Tongue (tissue), 2 donors: Measurements from ENCODE around the gene RABGAP1L. TPM values are rescaled to one million over a fixed set of nuclear protein-coding genes. Genes with fewer than 3 reads are reported as not detected.
"Not testable (repeated sequence)": the region's sequence is repeated elsewhere in the genome, so short reads cannot be mapped to it uniquely, and the experiment has no call there.

ENCODE experiments used
- DNase-seq: peaks from one replicate; pipeline ENCODE4 v3.0.0-alpha.2; 2015
- total RNA-seq: library from RNA; depleted of rRNA; stranded (reverse); fragments of >200 nt; gene quantifications from one replicate; pipeline ENCODE4 v1.2.3, GENCODE V29; 2014

The RABGAP1L gene
- total RNA-seq, 1 donor from 2014 or later, result 86.6 TPM

DNA sequence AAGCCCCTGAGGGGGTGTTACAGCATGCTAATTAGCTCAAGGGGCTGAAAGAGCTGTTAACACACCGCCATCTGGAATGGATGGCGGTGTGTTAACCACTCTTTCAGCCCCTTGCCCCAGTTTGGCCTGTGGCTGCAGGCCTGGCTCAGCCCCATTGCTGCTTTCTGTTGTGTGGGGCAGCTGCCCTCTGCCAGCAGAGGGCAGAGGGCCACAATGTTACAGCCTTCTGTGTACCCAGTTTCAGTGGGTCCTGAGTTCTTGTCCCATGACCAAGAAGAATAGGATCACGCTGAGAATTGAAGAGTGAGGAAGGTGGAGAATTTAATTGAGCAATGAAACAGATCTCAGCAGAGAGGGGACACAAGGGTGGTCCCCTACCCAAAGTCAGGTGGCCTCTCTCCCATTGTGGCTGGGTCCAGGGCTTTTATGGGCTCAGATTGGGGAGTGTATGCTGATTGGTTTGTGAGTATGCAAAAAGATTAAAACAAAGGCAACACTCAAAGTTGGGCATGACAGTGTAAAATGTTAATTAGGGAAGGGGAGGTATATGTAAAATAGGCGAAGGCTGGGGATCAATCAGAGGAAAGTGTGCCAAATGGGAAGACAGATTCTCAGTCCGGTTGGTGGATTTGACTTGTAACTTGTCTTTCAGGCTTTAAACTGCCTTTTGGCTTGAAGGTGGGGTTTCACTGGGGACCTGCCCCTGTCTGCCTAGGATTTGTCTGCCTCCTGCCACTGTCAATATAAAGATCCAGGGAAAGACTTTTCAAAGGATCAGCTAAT, 142.2 kb downstream of the RABGAP1L start:
- DNase-seq, result no peak

DNA sequence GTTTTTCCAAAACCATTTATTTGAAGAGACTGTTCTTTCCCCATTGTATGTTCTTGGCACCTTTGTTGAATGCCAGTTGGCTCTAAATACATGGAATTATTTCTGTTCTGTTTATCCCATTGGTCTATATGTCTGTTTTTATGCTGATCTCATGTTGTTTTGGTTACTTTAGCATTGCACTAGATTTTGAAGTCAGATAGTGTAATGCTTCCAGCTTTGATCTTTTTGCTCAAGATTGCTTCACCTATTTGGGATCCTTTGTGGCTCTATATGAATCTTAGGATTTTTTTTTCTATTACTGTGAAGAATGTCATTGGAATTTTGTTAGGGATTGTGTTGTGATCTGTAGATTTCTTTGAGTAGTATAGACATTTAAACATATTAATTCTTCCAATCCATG, 149.3 kb downstream of the RABGAP1L start:
- no peak for DNase-seq

GRCh38 chr1:174309490-174309889, 150.2 kb downstream of the RABGAP1L start:
- no peak for DNase-seq

DNA sequence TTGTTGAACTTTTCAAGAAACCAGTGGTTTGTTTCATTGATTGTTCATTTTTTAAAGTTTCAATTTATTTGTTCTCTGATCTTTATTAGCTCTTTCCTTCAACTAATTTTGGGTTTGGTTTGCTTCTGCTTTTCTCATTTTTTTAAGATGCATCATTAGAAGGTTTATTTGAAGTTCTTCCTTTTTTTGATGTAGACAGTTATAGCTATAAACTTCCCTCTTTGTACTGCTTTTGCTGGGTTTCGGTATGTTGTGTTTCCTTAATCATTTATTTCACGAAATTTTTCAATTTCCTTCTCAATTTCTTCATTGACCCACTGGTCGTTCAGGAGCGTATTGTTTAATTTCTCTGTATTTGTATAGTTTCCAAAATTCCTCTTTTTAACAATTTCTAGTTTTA, 155.1 kb downstream of the RABGAP1L start:
- no peak for DNase-seq

GRCh38 chr1:174315239-174315638, 155.9 kb downstream of the RABGAP1L start:
- DNase-seq, result no peak

DNA sequence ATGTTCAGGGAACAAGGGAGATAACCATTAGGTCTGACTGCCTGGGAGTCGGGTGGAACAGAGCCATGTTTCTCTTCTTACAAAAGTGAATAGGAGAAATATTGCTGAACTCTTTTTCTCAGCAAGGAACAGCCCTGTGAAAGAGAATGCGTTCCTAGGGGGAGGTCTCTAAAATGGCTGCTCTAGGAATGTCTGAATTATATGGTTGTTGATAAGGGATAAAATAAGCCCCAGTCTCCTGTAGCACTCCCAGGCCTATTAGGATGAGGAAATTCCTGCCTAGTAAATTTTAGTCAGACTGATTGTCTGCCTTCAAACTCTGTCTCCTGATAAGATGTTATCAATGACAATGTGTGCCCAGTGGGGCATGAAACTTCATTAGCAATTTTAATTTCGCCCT, 161.6 kb downstream of the RABGAP1L start:
- not testable (repeated sequence) for DNase-seq

DNA sequence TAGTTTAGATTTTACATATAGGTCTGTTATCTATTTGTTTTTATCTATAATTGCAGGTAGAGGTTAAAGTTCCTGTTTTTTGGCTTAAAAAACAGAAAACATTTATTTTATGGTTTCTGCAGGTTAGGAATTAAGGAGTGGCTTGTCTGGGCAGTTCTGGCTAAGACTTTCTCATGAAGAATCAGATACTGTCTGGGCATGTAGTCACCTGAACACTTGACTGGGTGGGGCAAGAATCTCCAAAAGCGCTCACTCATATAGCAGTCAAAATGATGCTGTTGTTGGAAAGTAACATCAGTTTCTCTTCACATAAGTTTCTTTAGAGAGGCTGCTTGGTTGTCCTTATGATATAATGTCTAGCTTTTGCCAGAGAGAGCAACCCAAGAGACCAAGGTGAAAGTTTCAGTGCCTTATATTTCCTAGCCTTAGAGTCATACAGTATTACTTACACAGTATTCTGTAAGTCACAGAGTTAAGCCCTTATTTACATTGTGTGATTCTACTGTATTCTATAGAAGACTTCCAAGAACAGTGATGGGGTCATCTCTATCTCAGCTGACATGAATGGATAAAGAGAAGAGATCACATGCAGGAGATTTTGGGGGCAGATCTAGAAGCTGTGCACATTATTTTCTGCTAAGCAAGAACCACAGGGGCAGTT, 163.0 kb downstream of the RABGAP1L start:
- DNase-seq, result no peak

DNA sequence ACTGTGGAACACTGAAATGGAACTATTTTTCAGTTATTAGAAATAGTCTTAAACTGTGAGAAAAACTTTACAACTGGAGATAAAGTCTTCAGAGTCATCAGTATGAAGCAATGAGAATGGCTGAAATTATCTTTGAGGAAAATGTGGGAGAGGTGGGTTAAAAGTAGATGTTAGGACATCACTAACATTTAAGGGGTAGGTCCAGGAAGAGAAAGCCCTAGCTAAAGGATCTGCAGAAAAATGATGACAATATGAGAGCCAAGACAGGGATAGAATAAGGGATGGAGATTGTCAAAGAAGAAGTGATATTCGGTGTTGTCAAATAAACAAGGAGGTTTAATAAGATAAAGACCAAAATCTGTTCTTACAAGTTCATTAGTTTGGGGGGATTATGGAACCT, 165.2 kb downstream of the RABGAP1L start:
- DNase-seq, result no peak

DNA sequence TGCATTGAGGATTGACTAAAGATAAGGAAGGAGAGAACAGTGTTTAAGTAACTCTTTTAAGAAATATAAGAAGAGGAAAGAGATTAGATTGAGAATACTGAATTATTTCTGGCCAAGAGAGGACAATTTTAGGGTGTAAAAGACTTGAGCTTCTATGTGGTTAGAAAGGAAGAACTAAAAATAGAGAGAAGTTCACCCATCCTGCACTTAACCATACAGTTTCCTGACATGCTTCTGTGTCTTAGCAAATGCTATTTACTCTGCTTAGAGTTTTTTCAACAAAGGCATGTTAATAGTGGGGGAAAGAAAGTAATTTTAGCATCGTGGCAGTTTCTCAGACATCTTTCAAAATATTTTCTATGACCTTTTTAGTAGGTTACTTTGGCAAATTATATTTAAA, 165.6 kb downstream of the RABGAP1L start:
- no peak for DNase-seq

- DNase-seq, result no peak
Observed at GRCh38 chr1:174326278-174326677, 167.0 kb downstream of the RABGAP1L start.

- DNase-seq, result no peak
Observed at GRCh38 chr1:174333437-174333836, 174.1 kb downstream of the RABGAP1L start.

DNA sequence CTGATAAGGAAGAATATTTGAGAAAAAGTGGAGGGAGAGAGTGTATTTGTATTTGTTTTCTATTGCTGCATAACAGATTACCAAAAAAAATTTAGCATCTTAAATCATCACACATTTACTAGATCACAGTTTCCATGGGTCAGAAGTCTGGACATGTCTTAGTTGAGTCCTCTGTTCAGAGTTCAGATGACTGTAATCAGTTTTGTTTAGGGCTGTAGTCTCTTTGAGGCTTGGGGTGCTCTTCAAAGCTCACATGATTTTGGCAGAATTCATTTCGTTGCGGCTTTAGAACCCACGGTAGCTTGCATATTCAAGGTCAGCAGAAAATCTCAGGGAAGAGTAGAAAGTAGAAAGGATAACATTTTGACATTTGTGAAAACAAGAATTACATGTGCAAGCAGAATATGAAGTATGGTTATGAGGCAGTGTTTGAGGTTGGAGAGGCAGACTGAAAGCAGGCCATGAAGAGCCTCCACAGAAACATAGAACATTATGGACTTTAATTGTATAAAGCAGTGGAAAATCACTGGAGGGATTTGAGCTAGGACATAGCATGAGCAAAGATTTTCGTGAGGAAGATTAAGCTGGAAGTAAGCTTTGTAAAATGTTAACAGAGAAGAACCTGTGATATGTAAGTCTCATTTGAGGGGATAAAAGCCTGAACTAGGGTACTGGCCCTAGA, 177.8 kb downstream of the RABGAP1L start:
- DNase-seq, result no peak

GRCh38 chr1:174340404-174340803, 181.1 kb downstream of the RABGAP1L start:
- DNase-seq, result not testable (repeated sequence)

DNA sequence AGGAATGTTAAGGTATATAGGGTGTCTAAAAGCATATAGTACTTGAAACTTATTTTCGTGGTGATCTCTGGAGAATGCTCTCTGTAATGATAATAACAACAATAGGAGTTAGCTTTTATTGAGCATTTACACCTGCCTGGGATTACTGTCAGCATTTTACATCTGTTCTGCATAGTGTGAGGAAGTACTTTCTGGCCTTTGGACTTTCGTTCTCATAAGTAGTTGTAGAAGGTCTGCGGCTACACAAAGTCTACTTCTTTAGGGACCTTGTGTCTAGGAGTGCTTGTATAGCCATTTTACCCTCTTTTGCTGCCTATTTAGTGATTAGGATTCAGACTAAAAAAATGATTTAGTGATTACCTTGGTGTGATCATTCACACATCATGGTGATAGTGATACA, 184.8 kb downstream of the RABGAP1L start:
- DNase-seq, result no peak

- no peak for DNase-seq
Observed at GRCh38 chr1:174352117-174352516, 192.8 kb downstream of the RABGAP1L start.

DNA sequence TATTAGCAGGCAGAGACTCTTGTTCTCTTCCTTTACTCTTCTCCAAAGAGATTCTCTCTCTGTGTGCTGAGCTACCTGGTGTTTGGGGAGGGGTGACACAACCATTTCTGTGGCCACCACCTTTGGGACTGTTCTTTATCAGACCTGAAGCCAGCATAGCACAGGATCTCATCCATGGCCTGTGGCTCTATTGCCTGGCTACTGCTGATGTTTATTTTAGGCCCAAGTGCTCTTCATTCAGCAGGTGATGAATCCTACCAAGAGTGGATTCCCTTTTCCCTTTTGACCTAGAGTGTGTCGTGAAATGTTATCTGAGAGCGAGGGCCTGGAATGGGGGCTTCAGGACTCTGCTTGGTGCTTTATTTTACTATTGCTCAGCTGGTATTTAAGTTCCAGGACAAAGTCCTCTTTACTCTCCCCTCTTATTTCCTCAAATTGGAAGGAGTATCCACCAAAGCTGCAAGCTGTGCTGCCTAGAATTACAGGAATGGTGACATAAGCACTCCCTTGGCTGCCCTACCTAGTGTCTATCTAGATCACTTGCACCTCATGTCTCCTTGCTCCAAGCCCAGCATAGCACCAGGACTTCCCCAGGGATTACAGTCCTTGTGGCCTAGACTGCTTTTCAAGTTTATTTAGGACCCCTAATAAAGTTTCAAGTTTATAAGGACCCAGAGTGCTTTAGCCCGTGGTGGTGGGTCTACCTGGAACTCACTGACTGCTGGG, 193.7 kb downstream of the RABGAP1L start:
- DNase-seq, result no peak

DNA sequence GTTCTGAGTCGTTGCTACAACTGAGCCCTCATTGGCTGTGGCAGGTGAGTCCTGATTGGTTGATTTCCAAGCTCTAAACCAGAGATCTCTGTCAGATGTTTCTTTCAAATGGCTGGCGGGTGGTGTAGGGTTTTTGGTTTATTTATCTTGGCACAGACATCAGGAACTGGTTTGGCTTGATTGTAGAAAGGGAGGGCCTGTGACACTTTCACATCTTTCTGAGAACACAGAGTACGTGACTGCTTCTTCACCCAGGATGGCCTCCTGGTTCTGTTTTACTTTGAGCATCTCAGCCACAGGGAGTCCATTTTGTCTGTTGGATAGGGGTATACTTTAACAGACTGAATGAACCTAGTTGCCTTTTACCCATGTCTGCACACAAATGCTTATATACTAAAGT, 199.0 kb downstream of the RABGAP1L start:
- DNase-seq, result no peak

DNA sequence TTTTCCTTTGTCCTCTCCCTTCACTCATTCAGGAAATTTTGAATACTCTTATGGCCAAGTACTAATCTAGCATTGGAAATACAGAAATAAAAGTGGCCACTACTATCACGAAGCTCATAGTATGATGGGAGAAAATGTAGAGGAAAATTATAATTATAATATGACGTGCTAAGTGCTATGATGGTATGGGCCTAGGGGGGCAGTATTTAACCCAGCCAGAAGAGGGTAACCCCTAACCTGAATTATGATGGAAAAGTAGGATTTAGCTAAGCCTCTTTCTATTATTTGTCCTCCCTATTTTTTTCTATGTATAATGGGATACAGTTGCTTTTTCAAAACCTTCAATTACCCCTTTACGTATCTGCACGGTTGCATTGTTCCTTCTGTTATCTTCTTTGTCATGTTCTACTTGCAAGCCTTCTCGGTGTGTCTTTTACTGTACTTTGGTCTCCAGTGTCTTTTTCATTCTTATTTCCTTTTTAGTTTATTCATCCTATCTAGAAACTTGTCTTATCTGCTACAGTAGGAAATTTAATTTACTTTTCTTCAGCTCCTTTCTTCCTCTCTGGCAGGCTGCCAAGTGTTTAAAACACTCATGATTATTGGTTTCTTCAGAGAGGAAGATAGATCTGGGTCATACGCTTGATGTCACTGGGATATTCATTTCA, 199.6 kb downstream of the RABGAP1L start:
- peak; percentile 10 for DNase-seq

GRCh38 chr1:174359454-174359805, 200.1 kb downstream of the RABGAP1L start:
- no peak for DNase-seq

GRCh38 chr1:174364996-174365736, 205.8 kb downstream of the RABGAP1L start:
- DNase-seq, result no peak

DNA sequence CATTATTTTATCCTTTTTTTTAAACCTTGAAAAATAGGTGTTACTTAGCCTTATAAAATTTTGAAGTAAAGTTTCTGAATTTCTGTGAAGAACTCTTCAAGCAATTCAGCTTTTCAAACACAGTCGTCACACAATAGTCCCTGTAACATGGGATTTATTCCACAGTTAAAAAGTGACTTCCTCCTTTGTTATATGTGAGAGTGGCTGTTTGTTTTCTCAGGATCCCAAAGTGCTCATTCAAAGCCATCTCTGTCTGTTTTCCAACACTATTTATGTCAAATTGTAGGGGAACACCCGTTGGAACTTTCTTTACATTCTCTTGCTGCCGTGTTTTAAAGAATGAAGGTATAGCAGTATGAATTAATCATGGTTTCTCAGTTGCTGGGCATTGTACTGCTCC, 207.6 kb downstream of the RABGAP1L start:
- no peak for DNase-seq
